ENCODE data around the gene MPND.

Gene MPND

GRCh38 chr19:4369888-4370260 lies 26.5 kb downstream of the MPND start:
- H3K4me3 ChIP-seq (ENCODE audit: low read length): peak overlapping the region; percentile 31
- peak; percentile 83 for DNase-seq (ENCODE audit: low read depth)
- TF ChIP-seq, protein P1, sequence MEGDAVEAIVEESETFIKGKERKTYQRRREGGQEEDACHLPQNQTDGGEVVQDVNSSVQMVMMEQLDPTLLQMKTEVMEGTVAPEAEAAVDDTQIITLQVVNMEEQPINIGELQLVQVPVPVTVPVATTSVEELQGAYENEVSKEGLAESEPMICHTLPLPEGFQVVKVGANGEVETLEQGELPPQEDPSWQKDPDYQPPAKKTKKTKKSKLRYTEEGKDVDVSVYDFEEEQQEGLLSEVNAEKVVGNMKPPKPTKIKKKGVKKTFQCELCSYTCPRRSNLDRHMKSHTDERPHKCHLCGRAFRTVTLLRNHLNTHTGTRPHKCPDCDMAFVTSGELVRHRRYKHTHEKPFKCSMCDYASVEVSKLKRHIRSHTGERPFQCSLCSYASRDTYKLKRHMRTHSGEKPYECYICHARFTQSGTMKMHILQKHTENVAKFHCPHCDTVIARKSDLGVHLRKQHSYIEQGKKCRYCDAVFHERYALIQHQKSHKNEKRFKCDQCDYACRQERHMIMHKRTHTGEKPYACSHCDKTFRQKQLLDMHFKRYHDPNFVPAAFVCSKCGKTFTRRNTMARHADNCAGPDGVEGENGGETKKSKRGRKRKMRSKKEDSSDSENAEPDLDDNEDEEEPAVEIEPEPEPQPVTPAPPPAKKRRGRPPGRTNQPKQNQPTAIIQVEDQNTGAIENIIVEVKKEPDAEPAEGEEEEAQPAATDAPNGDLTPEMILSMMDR (IDR thresholded peaks at IDR 0.05; ENCODE audit: insufficient read depth, low read depth, low read length, missing control alignments): peak; percentile 59

DNA sequence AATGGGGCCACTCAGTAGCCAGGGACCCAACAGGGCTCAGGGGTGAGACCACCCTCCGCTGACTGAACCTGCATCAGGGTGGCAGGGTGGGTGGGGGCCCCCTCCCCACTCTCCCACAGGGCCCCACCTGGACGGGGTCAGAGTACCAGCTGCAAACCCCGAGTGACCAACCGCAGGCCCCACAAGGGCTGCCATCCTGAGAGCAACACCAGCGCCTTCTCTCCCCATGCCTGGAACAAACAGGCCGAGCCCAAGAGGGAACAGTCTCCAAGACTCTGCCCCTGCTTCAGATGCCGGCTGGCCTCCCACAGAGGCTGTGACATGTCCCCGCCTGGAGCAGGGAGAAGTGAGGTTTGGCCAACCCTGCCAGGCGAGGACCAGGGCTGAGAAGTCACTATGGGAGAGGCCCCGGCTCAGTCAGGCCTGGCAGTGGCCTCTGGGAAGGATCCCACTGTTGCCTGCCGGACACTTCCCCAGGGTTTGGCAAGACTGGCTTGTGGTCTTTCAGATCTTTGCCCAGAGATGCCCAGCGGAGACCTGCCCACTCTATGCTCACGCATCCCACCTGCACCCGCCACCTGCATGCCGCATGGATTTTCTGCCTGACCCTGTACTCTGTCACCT lies 27.2 kb downstream of the MPND start:
- TF ChIP-seq, protein P1 (IDR thresholded peaks at IDR 0.05; ENCODE audit: insufficient read depth, low read depth, low read length, missing control alignments): no peak
- H3K4me3 ChIP-seq (ENCODE audit: low read length): no peak overlapping the region
- DNase-seq (ENCODE audit: low read depth): no peak

DNA sequence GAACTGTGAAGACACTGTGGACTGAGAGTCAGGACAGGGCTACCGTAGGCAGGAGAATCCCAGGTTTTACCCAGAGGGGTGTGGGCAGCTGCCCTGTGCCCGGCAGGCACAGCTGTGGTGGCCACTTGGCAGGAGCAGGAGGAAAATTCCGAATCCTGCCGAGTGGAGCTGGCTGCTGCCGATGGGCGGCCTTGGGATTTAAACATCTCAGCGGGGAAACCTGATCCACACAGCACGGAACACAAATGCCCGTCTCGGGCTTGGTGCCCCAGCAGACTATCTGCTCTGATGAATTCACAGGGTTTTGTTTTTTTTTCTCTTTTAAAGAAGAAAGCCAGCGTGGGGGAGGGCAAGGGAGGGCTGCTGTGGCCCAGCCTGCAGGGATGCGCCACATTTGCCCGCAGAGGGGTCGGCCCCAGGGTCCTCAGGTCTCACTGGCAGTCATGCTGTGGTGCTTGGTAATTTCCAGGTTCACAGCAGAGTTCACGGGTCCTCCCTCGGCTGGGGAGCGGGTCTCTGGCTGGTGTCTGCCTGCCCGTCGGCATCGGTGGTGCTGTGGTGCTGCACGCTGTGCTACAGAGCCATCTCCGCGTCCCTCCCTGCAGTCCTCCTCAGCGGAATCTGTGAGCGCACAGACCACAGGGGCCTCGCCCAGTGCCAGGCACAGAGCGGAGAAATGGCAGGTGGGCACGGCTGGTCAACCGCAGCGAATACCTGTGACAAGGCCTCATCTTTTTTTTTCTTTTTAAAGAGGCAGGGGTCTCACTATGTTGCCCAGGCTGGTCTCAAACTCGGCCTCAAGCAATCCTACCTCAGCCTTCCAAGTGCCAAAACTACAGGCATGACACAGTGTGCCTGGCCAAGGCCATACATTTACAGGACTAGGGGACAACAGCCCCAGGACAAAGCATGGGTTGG lies 28.1 kb downstream of the MPND start:
- no peak overlapping the region for H3K4me3 ChIP-seq (ENCODE audit: low read length)
- TF ChIP-seq, protein P1 (IDR thresholded peaks at IDR 0.05; ENCODE audit: insufficient read depth, low read depth, low read length, missing control alignments): no peak
- no peak for DNase-seq (ENCODE audit: low read depth)

DNA sequence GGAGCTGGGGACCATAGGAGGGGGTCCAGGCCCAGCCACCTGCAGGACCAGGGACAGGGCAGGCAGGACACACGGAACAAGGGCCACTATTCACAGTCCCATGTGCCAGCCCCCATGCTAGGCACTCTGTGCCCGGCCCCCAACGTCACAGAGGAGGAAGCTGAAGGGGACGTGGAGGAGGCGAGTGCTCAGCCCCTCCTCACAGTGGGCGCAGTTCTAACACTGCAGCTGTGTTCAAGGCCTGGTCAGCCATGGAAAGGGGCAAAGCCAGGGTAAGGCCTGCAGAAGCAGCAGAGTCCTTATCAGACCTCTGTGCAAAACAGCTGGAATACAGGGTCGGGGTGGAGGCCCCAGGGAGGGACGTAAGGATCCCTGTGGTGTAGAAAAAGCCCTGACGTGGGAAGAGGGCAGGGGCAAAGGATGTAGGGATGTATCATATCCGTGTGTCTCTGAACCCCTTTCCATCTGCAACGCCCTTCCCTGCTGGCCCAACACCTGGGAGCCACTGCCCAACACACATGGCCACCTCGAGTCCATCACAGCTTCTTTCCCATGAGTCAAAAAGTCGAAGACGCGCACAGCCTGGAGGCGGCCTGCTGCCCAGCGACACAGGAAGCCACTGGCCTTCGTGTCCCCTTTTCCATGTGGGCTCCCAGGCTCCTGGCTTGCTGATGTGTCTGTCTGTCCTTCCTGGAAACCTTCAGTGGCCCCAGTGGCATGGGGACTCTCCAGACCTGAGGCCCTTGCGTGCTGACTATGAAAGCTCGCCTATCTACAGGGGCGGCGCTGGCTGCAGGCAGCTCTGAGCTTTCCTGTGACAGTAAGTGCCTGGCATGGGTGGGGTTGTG lies 29.0 kb downstream of the MPND start:
- no peak overlapping the region for H3K4me3 ChIP-seq (ENCODE audit: low read length)
- no peak for DNase-seq (ENCODE audit: low read depth)
- TF ChIP-seq, protein P1 (IDR thresholded peaks at IDR 0.05; ENCODE audit: insufficient read depth, low read depth, low read length, missing control alignments): no peak

- DNase-seq (ENCODE audit: low read depth): no peak
- TF ChIP-seq, protein P1 (IDR thresholded peaks at IDR 0.05; ENCODE audit: insufficient read depth, low read depth, low read length, missing control alignments): no peak
- no peak overlapping the region for H3K4me3 ChIP-seq (ENCODE audit: low read length)
Observed at GRCh38 chr19:4373013-4373367, 29.6 kb downstream of the MPND start.

- TF ChIP-seq, protein P1 (IDR thresholded peaks at IDR 0.05; ENCODE audit: insufficient read depth, low read depth, low read length, missing control alignments): no peak
- no peak overlapping the region for H3K4me3 ChIP-seq (ENCODE audit: low read length)
- DNase-seq (ENCODE audit: low read depth): no peak
Observed at GRCh38 chr19:4373601-4374497, 30.5 kb downstream of the MPND start.
